HUDEP-2 (cell line): ENCODE data around the gene C16orf95.
A peak's percentile ranks its signal among the peaks of the same experiment; 100 is the strongest.

Experiments used
- DNase-seq, 76 experiments: peaks; one replicate each; lab custom pipeline; 2025; ENCODE audit not compliant: unreplicated experiment in 76 of 76; lab: John Stamatoyannopoulos, UW

C16orf95 gene

GRCh38 chr16:87333581-87334331 lies 16.6 kb upstream of the C16orf95 start:
- DNase-seq: no peak

- no peak for DNase-seq
Measured at GRCh38 chr16:87333101-87333500, 15.9 kb upstream of the C16orf95 start.

- DNase-seq: no peak
Measured at GRCh38 chr16:87332150-87332549, 15.0 kb upstream of the C16orf95 start.

GRCh38 chr16:87331241-87331801 lies 14.1 kb upstream of the C16orf95 start:
- no peak for DNase-seq

GRCh38 chr16:87330646-87331045 lies 13.5 kb upstream of the C16orf95 start:
- DNase-seq: no peak

- no peak for DNase-seq
Measured at GRCh38 chr16:87330257-87330624, 13.0 kb upstream of the C16orf95 start.

GRCh38 chr16:87329436-87330256 lies 12.5 kb upstream of the C16orf95 start:
- no peak for DNase-seq

- DNase-seq: no peak
Measured at GRCh38 chr16:87328846-87329245, 11.7 kb upstream of the C16orf95 start.

GRCh38 chr16:87327798-87328495 lies 10.8 kb upstream of the C16orf95 start:
- DNase-seq: no peak

GRCh38 chr16:87326151-87326571 lies 9.0 kb upstream of the C16orf95 start:
- no peak for DNase-seq

GRCh38 chr16:87325423-87325858 lies 8.2 kb upstream of the C16orf95 start:
- DNase-seq: peak in 1 of 76 experiments; percentile 13

- DNase-seq: peak in 13 of 76 experiments; percentile 11 to 37 (median 13)
Measured at GRCh38 chr16:87324411-87325275, 7.5 kb upstream of the C16orf95 start.

GRCh38 chr16:87323727-87324410 lies 6.7 kb upstream of the C16orf95 start:
- DNase-seq: no peak

- DNase-seq: no peak
Measured at GRCh38 chr16:87322833-87323726, 5.9 kb upstream of the C16orf95 start.

GRCh38 chr16:87322360-87322759 lies 5.2 kb upstream of the C16orf95 start:
- DNase-seq: no peak

- DNase-seq: no peak
Measured at GRCh38 chr16:87321336-87322107, 4.3 kb upstream of the C16orf95 start.

GRCh38 chr16:87320510-87321227 lies 3.5 kb upstream of the C16orf95 start:
- no peak for DNase-seq
